CD14-positive monocyte (primary cell): Measurements from ENCODE around the gene GREB1L. TPM values are rescaled to one million over a fixed set of nuclear protein-coding genes. Genes with fewer than 3 reads are reported as not detected.

Experiments
- DNase-seq, 3 donors: peaks; one replicate each; pipeline ENCODE4 v3.0.0-alpha.2; 2011 to 2022
- H2AFZ ChIP-seq: 2 replicates; pipeline ENCODE4 v1.6.0; 2012; ENCODE audit warnings: mild to moderate bottlenecking, low read depth, low read length, inconsistent platforms; ENCODE audit not compliant: insufficient read depth, poor library complexity, severe bottlenecking
- H3K27ac ChIP-seq, 2 donors: 1 replicate in 1 of 2; 2 replicates in 1 of 2; pipeline ENCODE4 v1.5.1; 2012 to 2013; ENCODE audit warnings: low read length in 2 of 2, control low read depth in 1 of 2, inconsistent platforms in 1 of 2, low read depth in 1 of 2, mild to moderate bottlenecking in 1 of 2
- H3K27me3 ChIP-seq, 2 donors: one replicate each; pipeline versions ENCODE4 v1.6.0 to v1.6.1; 2011 to 2013; ENCODE audit warnings: low read length in 2 of 2; ENCODE audit not compliant: control insufficient read depth in 2 of 2, insufficient read depth in 2 of 2
- H3K36me3 ChIP-seq, 2 donors: replicated peaks in 1 of 2; 1 replicate in 1 of 2; 2 replicates in 1 of 2; pipeline versions ENCODE4 v1.5.1 to v1.6.1; 2012 to 2013; ENCODE audit warnings: low read length in 2 of 2, control low read depth in 1 of 2, inconsistent platforms in 1 of 2, mild to moderate bottlenecking in 1 of 2; ENCODE audit not compliant: insufficient read depth in 2 of 2, control insufficient read depth in 1 of 2
- H3K4me1 ChIP-seq, 2 donors: 1 replicate in 1 of 2; 2 replicates in 1 of 2; pipeline versions ENCODE4 v1.5.1 to v1.6.1; 2012 to 2013; ENCODE audit warnings: low read length in 2 of 2, control low read depth in 1 of 2, inconsistent platforms in 1 of 2, mild to moderate bottlenecking in 1 of 2, moderate library complexity in 1 of 2; ENCODE audit not compliant: insufficient read depth in 2 of 2, control insufficient read depth in 1 of 2
- H3K4me2 ChIP-seq: replicated peaks from 2 replicates; pipeline ENCODE3; 2012; ENCODE audit warnings: low read length, moderate library complexity, mild to moderate bottlenecking; ENCODE audit not compliant: poor library complexity, severe bottlenecking; ENCODE audit errors: extremely low read depth
- H3K4me3 ChIP-seq, 3 experiments: fragments of 200-600 bp in 1 of 3; sonication (generic) in 1 of 3; replicated peaks in 1 of 3; 1 replicate in 2 of 3; 2 replicates in 1 of 3; pipeline ENCODE4 v1.5.1; 2011 to 2013; ENCODE audit warnings: low read length in 3 of 3, mild to moderate bottlenecking in 3 of 3, control low read depth in 2 of 3, low read depth in 2 of 3, inconsistent platforms in 1 of 3, moderate library complexity in 1 of 3
- H3K79me2 ChIP-seq: 2 replicates; pipeline ENCODE4 v1.6.0; 2012; ENCODE audit warnings: mild to moderate bottlenecking, control low read depth, inconsistent platforms, low read length, moderate library complexity; ENCODE audit not compliant: insufficient read depth
- H3K9ac ChIP-seq: 2 replicates; pipeline ENCODE4 v1.6.0; 2017; ENCODE audit warnings: low read length, mild to moderate bottlenecking; ENCODE audit not compliant: insufficient read depth, poor library complexity, severe bottlenecking
- H3K9me3 ChIP-seq, 2 donors: replicated peaks in 1 of 2; 1 replicate in 1 of 2; 2 replicates in 1 of 2; pipeline versions ENCODE4 v1.5.1 to v1.6.1; 2012 to 2013; ENCODE audit warnings: low read length in 2 of 2, control low read depth in 1 of 2; ENCODE audit not compliant: control insufficient read depth in 1 of 2, insufficient read depth in 1 of 2
- H4K20me1 ChIP-seq: 2 replicates; pipeline ENCODE4 v1.6.0; 2012; ENCODE audit warnings: mild to moderate bottlenecking, low read length, control low read depth, moderate library complexity; ENCODE audit not compliant: insufficient read depth
- H3K27ac Mint-ChIP-seq, 7 donors: one replicate each; pipeline ENCODE4 v1.8.0; 2020; ENCODE audit warnings: mild to moderate bottlenecking in 7 of 7, mixed read lengths in 7 of 7, moderate library complexity in 6 of 7, inconsistent platforms in 2 of 7
- H3K27me3 Mint-ChIP-seq, 3 donors: one replicate each; pipeline ENCODE4 v1.8.0; 2021 to 2022; ENCODE audit warnings: low read depth in 3 of 3, mild to moderate bottlenecking in 3 of 3, mixed read lengths in 3 of 3, moderate library complexity in 3 of 3, inconsistent platforms in 1 of 3
- H3K36me3 Mint-ChIP-seq, 2 donors: one replicate each; pipeline ENCODE4 v1.8.0; 2020; ENCODE audit warnings: mixed read lengths in 2 of 2, inconsistent platforms in 1 of 2, mild to moderate bottlenecking in 1 of 2
- H3K4me1 Mint-ChIP-seq: one replicate; pipeline ENCODE4 v1.8.0; 2020; ENCODE audit warnings: mild to moderate bottlenecking, mixed read lengths
- H3K4me3 Mint-ChIP-seq, 2 donors: one replicate each; pipeline ENCODE4 v1.8.0; 2020; ENCODE audit warnings: mild to moderate bottlenecking in 2 of 2, mixed read lengths in 2 of 2, moderate library complexity in 1 of 2
- H3K9me3 Mint-ChIP-seq, 7 donors: one replicate each; pipeline ENCODE4 v1.8.0; 2020 to 2022; ENCODE audit warnings: mixed read lengths in 7 of 7, mild to moderate bottlenecking in 6 of 7, moderate library complexity in 6 of 7, inconsistent platforms in 2 of 7
- CTCF ChIP-seq: fragments of 200-600 bp; IDR thresholded peaks from one replicate; pipeline ENCODE4 v1.8.0; 2022; ENCODE audit warnings: antibody characterized with exemption, mild to moderate bottlenecking
- WGBS: methylation state at CpG from one replicate; pipeline ENCODE4 v1.1.5; 2013; ENCODE audit warnings: missing lambda C conversion rate; ENCODE audit not compliant: insufficient coverage; 5-methylcytosine and 5-hydroxymethylcytosine counted together
- intact Hi-C, 2 donors: fragments of 100-400 bp; cut with micrococcal nuclease; formaldehyde crosslinking; loops; one replicate each; pipeline versions ENCODE4 v1.15.0 to v1.15.1; 2023
- polyA plus RNA-seq, 3 donors: library from polyadenylated mRNA; depleted of rRNA in 1 of 3; unstranded in 2 of 3; stranded (reverse) in 1 of 3; fragments of 300-500 nt in 2 of 3; fragments of >200 nt in 1 of 3; fragmentation: Illumina TruSeq in 2 of 3; gene quantifications; 1 replicate in 2 of 3; 2 replicates in 1 of 3; pipeline ENCODE4 v1.2.3, GENCODE V29; 2012 to 2021

The GREB1L gene
- polyA plus RNA-seq, 3 donors: 0.02 to 0.03 TPM; not detected in 1

- no peak overlapping the region for H3K4me2 ChIP-seq
Observed at GRCh38 chr18:21389903-21390302, 147.9 kb downstream of the GREB1L start.

GRCh38 chr18:21391074-21391673, 149.1 kb downstream of the GREB1L start:
- no peak for DNase-seq
- Histone ChIP-seq H3K36me3 (no peaks in the 10 kb centered on the region), H3K4me2 (no peak overlapping the region), H3K4me1 (no peaks in the 10 kb centered on the region), H2AFZ (no peak overlapping the region), H3K9ac (no peak overlapping the region), H4K20me1 (no peaks in the 10 kb centered on the region), H3K4me3 (no peak overlapping the region), H3K27ac (no peak overlapping the region), H3K79me2 (no peaks in the 10 kb centered on the region), H3K9me3 (no peaks in the 10 kb centered on the region), H3K27me3 (no peaks in the 10 kb centered on the region)
- H3K27ac Mint-ChIP-seq: no peak overlapping the region
- H3K36me3 Mint-ChIP-seq: no peaks in the 10 kb centered on the region
- peaks cover 0 to 3% (median 0%) of the 10 kb centered on the region in 7 donors for H3K9me3 Mint-ChIP-seq
- intact Hi-C loops: no loop called here
- H3K27me3 Mint-ChIP-seq: peaks cover 0 to 4% (median 4%) of the 10 kb centered on the region in 3 donors
- H3K4me3 Mint-ChIP-seq: no peak overlapping the region
- H3K4me1 Mint-ChIP-seq: no peaks in the 10 kb centered on the region
- WGBS: no CpG with 5 or more reads among the region's 3 CpGs
- no peak for TF ChIP-seq CTCF

More at GRCh38 chr18:21389903-21390302, 147.9 kb downstream of the GREB1L start:
- Histone ChIP-seq H3K27me3 (no peaks in the 10 kb centered on the region), H4K20me1 (no peaks in the 10 kb centered on the region), H2AFZ (no peak overlapping the region), H3K9ac (no peak overlapping the region), H3K4me3 (no peak overlapping the region), H3K4me1 (no peaks in the 10 kb centered on the region), H3K36me3 (no peaks in the 10 kb centered on the region), H3K9me3 (no peaks in the 10 kb centered on the region), H3K79me2 (no peaks in the 10 kb centered on the region), H3K27ac (no peak overlapping the region)
- peaks cover 0 to 3% (median 0%) of the 10 kb centered on the region in 7 donors for H3K9me3 Mint-ChIP-seq
- H3K27me3 Mint-ChIP-seq: peaks cover 4 to 7% (median 5%) of the 10 kb centered on the region in 3 donors
- no peak for DNase-seq
- WGBS: 83% methylated on average over 1 of the region's 1 CpG
- no peaks in the 10 kb centered on the region for H3K4me1 Mint-ChIP-seq
- no peak for TF ChIP-seq CTCF
- H3K27ac Mint-ChIP-seq: no peak overlapping the region
- H3K36me3 Mint-ChIP-seq: no peaks in the 10 kb centered on the region
- intact Hi-C loops: no loop called here
- no peak overlapping the region for H3K4me3 Mint-ChIP-seq
